Breast epithelium (tissue), 4 donors: ENCODE results near the gene PLD6. TPM values are rescaled to one million over a fixed set of nuclear protein-coding genes. Genes with fewer than 3 reads are reported as not detected.
"Not testable (repeated sequence)": the region's sequence is repeated elsewhere in the genome, so short reads cannot be mapped to it uniquely, and the experiment has no call there.

Experiments used
- DNase-seq, 2 donors: peaks; one replicate each; pipeline ENCODE4 v3.0.0-alpha.2; 2019; ENCODE audit warnings: low spot score in 2 of 2
- H3K27ac ChIP-seq, 2 donors: fragments of 200-600 bp; sonication (generic) in 1 of 2; one replicate each; pipeline ENCODE4 v1.5.1; 2016 to 2019; ENCODE audit warnings: mild to moderate bottlenecking in 1 of 2
- H3K27me3 ChIP-seq, 2 donors: fragments of 200-600 bp; sonication (generic) in 1 of 2; one replicate each; pipeline versions ENCODE4 v1.5.1 to v1.6.0; 2017 to 2019; ENCODE audit warnings: control low read depth in 1 of 2, mild to moderate bottlenecking in 1 of 2
- H3K36me3 ChIP-seq: fragments of 200-600 bp; one replicate; pipeline ENCODE4 v1.5.1; 2019
- H3K4me1 ChIP-seq, 2 donors: fragments of 200-600 bp; sonication (generic); one replicate each; pipeline ENCODE4 v1.5.1; 2016 to 2019; ENCODE audit warnings: control low read depth in 1 of 2
- H3K4me3 ChIP-seq, 3 donors: fragments of 200-600 bp; sonication (generic); 1 replicate in 2 of 3; 2 replicates in 1 of 3; pipeline ENCODE4 v1.5.1; 2016 to 2019; ENCODE audit warnings: mild to moderate bottlenecking in 3 of 3, moderate library complexity in 2 of 3
- H3K9me3 ChIP-seq, 2 donors: fragments of 200-600 bp; sonication (generic) in 1 of 2; one replicate each; pipeline ENCODE4 v1.5.1; 2016 to 2019; ENCODE audit warnings: control low read depth in 1 of 2
- CTCF ChIP-seq, 3 donors: fragments of 450-650 bp; IDR thresholded peaks; one replicate each; pipeline ENCODE4 v1.5.1; 2016 to 2017; ENCODE audit warnings: antibody characterized with exemption in 3 of 3, mild to moderate bottlenecking in 3 of 3, moderate library complexity in 3 of 3
- POLR2A ChIP-seq: fragments of 450-650 bp; IDR thresholded peaks from one replicate; pipeline ENCODE4 v1.6.1; 2016; ENCODE audit warnings: antibody characterized with exemption, mild to moderate bottlenecking, moderate library complexity
- POLR2AphosphoS5 ChIP-seq, 3 donors: sonication (generic); formaldehyde crosslinking; IDR thresholded peaks; one replicate each; pipeline ENCODE4 v1.6.1; 2017; ENCODE audit warnings: antibody characterized with exemption in 3 of 3
- intact Hi-C: fragments of 100-400 bp; cut with DNase I; formaldehyde crosslinking; loops from one replicate; pipeline ENCODE4 v1.15.1; 2023; ENCODE audit warnings: low total_unique reads
- total RNA-seq, 3 donors: library from RNA; depleted of rRNA; stranded (reverse); fragments of >200 nt; gene quantifications; one replicate each; pipeline ENCODE4 v1.1.0, GENCODE V29; 2016

PLD6 gene
- total RNA-seq, 3 donors from 2014 or later: 2.9 to 4.0 (median 3.8) TPM

DNA sequence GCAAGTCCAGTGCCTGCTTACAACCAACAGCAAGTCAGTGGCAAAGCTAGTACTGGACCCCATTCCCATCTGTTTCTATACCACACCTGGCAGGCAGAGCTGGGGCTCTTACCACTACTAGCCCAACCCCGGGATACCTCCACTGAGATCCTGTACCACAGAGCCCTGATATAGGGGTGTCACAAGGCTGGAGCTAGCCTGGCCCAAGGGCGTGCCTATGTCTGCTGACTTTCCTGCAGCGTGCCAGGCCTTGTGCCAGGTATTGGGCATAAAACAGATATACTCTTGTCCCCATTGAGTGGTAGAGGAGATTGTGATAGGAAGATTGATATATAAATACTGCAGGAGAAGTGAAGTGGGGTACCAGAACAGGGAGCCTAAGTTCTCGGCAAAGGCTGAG, 44.4 kb downstream of the PLD6 start:
- no peak for DNase-seq
- no peak overlapping the region for H3K4me3 ChIP-seq
- H3K27ac ChIP-seq: no peak overlapping the region
- H3K36me3 ChIP-seq: no peaks in the 10 kb centered on the region
- H3K27me3 ChIP-seq: no peaks in the 10 kb centered on the region
- no peak for TF ChIP-seq CTCF (IDR thresholded peaks at IDR 0.05)
- no peak for TF ChIP-seq POLR2A
- TF ChIP-seq POLR2AphosphoS5 (IDR thresholded peaks at IDR 0.05): no peak
- H3K4me1 ChIP-seq: no peaks in the 10 kb centered on the region
- intact Hi-C loops: no loop called here
- H3K9me3 ChIP-seq: no peaks in the 10 kb centered on the region

DNA sequence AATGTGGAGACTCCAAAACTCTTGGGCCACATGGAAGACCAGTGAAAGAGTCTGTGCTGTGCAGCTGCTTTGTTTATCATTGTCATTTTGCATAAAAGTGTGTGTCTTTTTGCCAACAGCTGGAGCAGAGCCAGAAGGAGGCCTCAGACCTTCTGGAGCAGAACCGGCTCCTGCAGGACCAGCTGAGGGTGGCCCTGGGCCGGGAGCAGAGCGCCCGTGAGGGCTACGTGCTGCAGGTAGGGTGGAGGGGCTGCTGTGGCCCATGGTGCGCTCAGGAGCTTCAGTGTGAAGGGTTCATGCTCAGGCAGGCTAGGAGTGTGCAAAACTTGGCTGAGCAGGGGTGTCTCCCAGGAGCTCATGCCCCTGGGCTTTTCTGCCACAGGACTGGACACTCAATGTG, 45.0 kb downstream of the PLD6 start:
- Histone ChIP-seq H3K36me3 (no peaks in the 10 kb centered on the region), H3K27ac (no peak overlapping the region), H3K4me1 (no peaks in the 10 kb centered on the region), H3K27me3 (no peaks in the 10 kb centered on the region), H3K4me3 (no peak overlapping the region), H3K9me3 (no peaks in the 10 kb centered on the region)
- intact Hi-C loops: no loop called here
- TF ChIP-seq POLR2A (no peak), CTCF (IDR thresholded peaks at IDR 0.05) (no peak), POLR2AphosphoS5 (IDR thresholded peaks at IDR 0.05) (no peak)
- DNase-seq: no peak

DNA sequence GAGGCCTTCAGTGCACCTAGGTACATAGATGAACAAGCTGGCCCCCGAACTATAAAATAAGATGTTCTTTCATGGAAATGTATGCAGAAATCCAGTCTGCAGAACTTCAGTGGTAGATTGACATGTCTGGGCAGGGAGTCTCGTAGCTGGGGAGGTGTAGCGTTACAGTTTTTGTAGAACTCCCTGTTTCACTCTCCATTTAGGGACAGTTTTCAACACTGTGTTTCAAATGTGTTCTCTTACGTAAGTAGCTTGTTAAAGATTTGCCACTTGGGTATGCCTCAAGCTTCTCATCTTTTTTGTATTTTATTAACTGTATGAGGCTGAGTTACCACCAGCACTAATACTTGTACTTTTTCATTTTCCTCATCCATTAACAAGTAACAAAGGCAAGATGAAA, 46.6 kb downstream of the PLD6 start:
- Histone ChIP-seq H3K9me3 (no peaks in the 10 kb centered on the region), H3K27me3 (no peaks in the 10 kb centered on the region), H3K27ac (no peak overlapping the region), H3K36me3 (no peaks in the 10 kb centered on the region), H3K4me1 (no peaks in the 10 kb centered on the region), H3K4me3 (no peak overlapping the region)
- TF ChIP-seq POLR2AphosphoS5 (IDR thresholded peaks at IDR 0.05): no peak
- no peak for TF ChIP-seq POLR2A
- no peak for TF ChIP-seq CTCF (IDR thresholded peaks at IDR 0.05)
- intact Hi-C loops: no loop called here
- no peak for DNase-seq

DNA sequence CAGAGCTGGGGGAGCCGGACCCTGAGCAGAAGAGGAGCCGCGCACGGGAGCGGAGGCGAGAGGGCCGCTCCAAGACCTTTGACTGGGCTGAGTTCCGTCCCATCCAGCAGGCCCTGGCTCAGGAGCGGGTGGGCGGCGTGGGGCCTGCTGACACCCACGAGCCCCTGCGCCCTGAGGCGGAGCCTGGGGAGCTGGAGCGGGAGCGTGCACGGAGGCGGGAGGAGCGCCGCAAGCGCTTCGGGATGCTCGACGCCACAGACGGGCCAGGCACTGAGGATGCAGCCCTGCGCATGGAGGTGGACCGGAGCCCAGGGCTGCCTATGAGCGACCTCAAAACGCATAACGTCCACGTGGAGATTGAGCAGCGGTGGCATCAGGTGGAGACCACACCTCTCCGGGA, 47.6 kb downstream of the PLD6 start:
- intact Hi-C loops: not testable (repeated sequence)

GRCh38 chr17:17157041-17157440, 49.1 kb downstream of the PLD6 start:
- no peaks in the 10 kb centered on the region for H3K27me3 ChIP-seq
- H3K27ac ChIP-seq: no peak overlapping the region
- H3K4me1 ChIP-seq: no peaks in the 10 kb centered on the region
- H3K36me3 ChIP-seq: no peaks in the 10 kb centered on the region
- no peaks in the 10 kb centered on the region for H3K9me3 ChIP-seq
- intact Hi-C loops: no loop called here
- H3K4me3 ChIP-seq: no peak overlapping the region
- no peak for TF ChIP-seq CTCF (IDR thresholded peaks at IDR 0.05)
- no peak for TF ChIP-seq POLR2A
- TF ChIP-seq POLR2AphosphoS5 (IDR thresholded peaks at IDR 0.05): no peak
- DNase-seq: no peak

More for the DNA sequence above, 47.6 kb downstream of the PLD6 start:
- DNase-seq, H3K4me1 ChIP-seq, H3K9me3 ChIP-seq, H3K27me3 ChIP-seq, H3K36me3 ChIP-seq, H3K4me3 ChIP-seq, H3K27ac ChIP-seq: not testable (repeated sequence)

- no peaks in the 10 kb centered on the region for H3K27me3 ChIP-seq
- no peak for TF ChIP-seq POLR2AphosphoS5 (IDR thresholded peaks at IDR 0.05)
Observed at GRCh38 chr17:17156511-17156910, 49.6 kb downstream of the PLD6 start.

More at GRCh38 chr17:17156511-17156910, 49.6 kb downstream of the PLD6 start:
- Histone ChIP-seq H3K9me3 (no peaks in the 10 kb centered on the region), H3K27ac (no peak overlapping the region), H3K4me1 (no peaks in the 10 kb centered on the region), H3K4me3 (no peak overlapping the region), H3K36me3 (no peaks in the 10 kb centered on the region)
- intact Hi-C loops: no loop called here
- DNase-seq: no peak
